ENCODE results near the gene TTC7B.

The TTC7B gene

GRCh38 chr14:90699016-90699415, 117.2 kb downstream of the TTC7B start:
- FAIRE-seq: no peak

- no peak for FAIRE-seq
These were observed 117.8 kb downstream of the TTC7B start for GRCh38 chr14:90698379-90698869.

DNA sequence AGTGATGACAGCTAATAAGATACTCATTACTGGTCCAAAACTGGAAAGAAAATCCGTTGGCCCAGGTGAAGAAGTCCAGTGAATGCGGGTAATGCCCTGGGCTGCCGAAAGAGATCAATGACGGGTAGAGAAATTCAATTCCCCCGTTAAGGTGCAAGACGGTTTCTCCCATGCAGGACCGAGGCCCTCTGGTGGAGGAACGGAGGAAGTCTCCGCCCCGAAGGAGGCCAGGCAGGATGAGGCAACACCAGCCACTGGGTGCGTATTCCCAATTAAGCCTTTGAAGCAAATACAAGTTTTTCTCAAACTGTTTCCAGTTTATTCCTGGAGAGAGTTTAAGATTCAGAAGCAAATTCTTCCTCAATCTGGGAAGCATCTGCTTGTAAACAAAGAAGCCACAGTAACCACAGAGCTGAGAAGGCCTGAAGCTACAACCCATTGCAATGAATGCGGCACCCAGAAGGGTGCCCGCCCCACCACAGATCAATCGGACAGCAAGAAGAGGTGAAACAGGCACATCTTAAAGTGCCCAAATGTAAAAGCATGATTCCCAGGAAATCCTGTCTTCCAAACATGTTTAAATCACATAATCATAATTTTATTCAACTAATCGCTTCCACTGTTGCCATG, 118.5 kb downstream of the TTC7B start:
- peak; percentile 19 for FAIRE-seq

DNA sequence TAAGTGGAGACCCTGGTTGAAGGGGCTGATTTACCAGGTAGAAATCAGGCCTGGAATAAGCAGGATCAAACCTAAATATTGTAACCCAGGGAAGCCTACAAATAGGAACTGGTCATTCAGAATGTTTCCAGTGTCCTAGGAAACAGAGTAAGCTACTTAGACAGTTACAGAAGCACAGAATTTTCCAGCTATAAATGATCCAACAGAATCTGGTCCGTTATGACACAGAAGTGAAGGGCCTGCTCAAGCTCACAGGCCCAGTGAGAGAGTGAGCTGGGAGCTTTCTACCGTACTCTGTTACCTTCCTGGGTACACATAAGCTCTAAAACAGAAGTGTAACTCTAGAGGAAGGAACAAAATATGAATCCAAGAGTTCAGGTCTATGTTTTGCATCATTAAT, 119.1 kb downstream of the TTC7B start:
- FAIRE-seq: no peak

- FAIRE-seq: no peak
These were observed 119.5 kb downstream of the TTC7B start for GRCh38 chr14:90696720-90697119.

DNA sequence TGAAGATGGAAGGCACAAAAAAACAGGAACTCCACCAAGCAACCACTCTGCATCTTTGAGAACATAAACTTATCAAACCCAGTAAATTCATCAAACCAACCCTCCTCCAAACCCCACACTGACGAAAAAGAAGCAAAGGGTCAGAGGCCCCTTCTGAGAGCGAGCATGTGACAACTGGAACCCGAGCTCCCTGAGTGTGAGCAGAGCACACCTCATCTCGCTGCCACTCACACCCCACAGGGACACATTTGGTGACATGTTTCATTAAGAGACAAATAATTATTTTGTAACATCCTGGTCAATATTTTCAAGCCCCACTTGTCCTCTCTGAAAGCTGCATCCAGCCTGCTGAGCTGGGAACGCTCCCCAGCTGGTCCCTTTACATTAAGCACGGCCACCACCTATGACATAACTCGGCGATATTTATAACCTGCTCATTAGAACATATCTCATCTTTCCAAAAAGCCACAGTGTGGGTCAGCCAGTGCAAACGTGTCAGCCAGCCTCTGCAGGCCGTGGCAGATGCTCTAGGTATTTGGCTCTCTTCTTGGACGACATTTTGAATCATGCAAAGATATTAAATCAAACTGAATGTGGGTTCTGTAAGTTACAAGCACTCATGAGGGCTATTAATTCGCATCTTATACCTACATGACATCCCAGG, 120.1 kb downstream of the TTC7B start:
- no peak for FAIRE-seq

DNA sequence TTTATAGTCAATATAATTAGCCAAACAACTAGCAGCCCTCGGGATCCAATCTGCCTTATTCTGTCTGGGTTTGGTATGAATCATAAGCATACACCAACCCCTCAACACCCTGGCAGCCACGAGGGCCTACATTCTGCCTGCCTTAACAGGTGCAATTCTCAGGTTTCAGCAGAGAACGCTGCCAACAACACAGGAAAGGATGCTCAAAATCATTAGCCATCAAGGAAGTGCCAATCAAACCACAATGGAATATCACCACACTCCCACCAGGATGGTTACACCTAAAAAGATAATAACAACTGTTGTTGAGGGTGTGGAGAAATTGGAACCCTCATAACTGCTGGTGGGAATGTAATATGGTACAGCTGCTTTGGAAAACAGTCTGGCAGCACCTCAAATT, 122.8 kb downstream of the TTC7B start:
- FAIRE-seq: no peak

DNA sequence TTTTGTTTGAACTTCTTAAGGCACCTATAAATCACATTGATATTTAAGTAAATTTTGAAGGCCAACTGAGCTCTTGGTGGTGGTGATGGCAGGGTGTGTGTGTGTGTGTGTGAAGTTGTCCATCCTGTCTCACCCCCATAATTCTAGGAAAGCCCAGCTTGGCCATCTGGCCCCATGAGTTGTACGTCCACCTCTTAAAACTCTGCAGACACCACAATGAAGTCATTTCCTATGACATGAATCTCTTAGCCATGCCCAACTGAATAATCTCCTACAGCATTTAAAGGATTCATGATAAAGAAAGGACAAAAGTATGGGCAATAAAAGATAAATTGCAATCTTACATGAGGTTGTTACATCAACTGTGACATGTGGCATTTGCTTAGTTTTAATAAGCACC, 123.4 kb downstream of the TTC7B start:
- no peak for FAIRE-seq

DNA sequence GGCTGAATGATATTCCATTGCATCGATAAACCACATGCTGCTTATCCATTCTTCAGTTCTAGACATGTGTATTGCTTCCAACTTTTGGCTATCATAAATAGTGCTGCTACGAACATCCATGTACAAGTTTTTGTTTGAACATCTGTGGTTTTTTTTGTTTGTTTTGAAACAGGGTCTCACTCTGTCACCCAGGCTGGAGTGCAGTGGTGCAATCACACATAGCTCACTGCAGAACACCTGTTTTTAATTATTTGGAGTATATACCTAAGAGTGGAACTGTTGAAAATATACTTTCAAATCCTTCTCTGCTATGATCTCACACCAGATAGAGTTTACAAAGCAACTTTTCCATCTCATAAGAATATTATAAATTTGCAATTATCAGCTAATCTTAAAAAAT, 124.2 kb downstream of the TTC7B start:
- FAIRE-seq: no peak

DNA sequence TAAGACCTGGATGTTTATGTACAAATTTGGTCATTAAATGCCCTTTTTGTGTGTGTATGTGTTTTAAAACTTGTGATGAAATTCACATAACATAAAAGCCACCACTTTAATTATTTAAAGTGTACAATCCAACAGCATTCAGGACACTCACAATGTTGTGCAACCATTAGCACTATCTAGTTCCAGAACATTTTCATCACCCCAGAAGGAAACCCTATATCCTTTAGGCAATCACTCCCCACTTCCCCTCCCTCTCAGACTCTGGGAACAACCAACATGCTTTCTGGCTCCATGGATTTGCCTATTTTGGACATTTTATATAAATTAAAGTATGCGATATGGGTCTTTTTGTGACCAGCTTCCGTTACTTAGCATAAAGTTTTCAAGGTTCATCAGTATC, 124.6 kb downstream of the TTC7B start:
- no peak for FAIRE-seq

- no peak for FAIRE-seq
These were observed 128.6 kb downstream of the TTC7B start for GRCh38 chr14:90687680-90688079.

GRCh38 chr14:90682615-90683014, 133.6 kb downstream of the TTC7B start:
- no peak for FAIRE-seq

DNA sequence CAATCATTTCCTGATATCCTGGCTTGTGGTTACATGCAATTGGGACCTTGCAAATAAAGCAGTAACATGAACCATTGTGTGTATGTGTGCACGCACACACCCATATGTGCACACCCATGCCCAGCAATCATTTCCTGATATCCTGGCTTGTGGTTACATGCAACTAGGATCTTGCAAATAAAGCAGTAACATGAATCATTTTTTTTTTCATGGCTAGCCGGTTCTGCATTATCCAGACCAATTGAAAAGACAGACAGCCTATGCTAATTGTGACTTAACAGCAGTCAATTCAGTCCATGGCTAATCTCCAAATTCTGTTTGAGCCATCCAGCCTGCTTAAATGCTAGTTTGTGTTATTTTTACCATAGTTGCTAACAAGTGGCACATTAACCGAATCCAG, 134.3 kb downstream of the TTC7B start:
- no peak for FAIRE-seq

DNA sequence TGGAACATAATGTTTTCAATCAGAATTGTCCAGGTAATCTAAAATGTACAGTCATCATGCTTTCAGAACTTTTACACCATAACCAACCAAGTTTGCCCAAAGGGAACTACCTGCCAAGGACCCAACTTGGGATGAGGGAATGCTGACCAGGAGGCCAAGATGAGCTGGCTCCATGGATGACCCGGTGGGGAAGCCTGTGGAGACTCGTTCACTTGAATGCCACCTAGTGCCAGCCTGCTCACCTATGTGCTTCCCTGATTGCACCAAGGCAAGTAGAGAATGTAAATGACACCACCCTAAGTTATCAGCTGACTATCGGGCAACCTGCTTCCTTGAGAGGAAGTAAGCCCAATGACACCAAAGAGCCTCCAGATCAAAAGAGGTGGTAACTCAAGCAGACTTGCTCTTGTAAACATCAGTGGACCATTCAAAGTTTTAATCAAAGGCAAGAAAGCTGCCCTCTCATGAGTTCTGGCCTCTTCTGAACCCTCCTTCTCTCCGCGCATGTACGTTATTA, 137.3 kb downstream of the TTC7B start:
- no peak for FAIRE-seq

DNA sequence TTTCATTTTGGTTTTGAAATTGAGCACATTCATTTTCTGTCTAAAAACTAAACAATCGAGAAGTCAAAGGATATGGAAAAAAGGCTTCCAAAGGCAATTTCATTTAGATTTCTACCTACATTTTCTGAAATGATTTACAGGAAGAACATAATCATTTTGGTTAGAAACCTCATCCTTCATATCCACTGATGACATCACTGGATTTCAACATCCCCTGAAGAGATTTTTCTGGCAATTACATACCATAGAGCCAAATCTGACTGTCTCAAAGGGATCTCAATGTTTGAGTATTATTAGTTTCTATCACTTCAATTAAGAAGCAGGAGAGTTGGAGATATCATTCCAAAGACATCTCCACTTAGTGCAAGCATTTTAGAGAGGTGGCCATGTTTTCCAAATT, 137.8 kb downstream of the TTC7B start:
- no peak for FAIRE-seq

DNA sequence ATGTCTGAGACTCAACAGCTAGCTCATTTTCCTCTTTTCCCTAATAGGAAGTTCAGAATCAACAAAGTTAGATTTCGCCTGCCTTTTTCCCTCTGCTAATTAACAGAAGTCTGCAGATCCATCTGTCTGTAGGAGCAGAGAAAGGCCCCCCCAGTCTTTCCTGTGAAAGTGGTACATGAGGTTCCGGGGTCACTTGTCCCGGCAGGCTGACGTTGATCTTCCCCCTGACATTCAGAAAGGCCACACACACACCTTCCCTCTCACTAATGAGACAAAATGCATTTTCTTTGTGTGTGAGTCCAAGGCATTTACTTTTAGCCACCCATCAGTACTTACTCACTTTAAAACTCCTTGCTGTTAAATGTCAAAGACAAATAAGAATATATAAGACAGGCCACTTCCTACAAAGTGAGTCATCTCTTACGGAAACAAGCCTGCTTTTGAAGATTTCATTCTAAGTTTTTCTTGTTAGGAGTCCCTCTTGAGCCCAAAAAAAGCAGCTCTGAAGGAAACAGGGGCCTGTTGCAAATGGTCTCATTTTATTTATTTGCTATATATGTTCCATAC, 138.7 kb downstream of the TTC7B start:
- no peak for FAIRE-seq

DNA sequence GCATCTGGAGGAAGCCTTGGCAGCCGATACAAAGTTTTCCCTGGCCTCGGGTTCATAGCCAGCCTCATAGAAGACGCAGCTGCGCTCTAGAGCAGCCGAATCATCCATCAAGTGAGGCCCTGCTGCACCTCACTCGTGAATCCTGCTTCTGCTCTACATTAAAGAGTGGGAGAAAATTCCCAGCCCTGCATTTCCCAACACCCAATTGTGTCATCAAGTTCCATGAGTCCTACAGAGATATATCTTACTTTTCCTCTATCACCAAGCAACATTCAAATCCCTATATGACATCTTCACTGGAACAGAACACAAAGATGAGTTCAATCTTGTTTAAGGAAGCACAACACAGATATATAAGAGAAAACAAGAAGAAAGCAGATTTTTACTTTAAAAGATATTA, 139.3 kb downstream of the TTC7B start:
- no peak for FAIRE-seq

- FAIRE-seq: no peak
These were observed 139.9 kb downstream of the TTC7B start for GRCh38 chr14:90676356-90676755.

- FAIRE-seq: no peak
These were observed 140.8 kb downstream of the TTC7B start for GRCh38 chr14:90675399-90675798.

- FAIRE-seq: no peak
These were observed 141.5 kb downstream of the TTC7B start for GRCh38 chr14:90674716-90675115.

DNA sequence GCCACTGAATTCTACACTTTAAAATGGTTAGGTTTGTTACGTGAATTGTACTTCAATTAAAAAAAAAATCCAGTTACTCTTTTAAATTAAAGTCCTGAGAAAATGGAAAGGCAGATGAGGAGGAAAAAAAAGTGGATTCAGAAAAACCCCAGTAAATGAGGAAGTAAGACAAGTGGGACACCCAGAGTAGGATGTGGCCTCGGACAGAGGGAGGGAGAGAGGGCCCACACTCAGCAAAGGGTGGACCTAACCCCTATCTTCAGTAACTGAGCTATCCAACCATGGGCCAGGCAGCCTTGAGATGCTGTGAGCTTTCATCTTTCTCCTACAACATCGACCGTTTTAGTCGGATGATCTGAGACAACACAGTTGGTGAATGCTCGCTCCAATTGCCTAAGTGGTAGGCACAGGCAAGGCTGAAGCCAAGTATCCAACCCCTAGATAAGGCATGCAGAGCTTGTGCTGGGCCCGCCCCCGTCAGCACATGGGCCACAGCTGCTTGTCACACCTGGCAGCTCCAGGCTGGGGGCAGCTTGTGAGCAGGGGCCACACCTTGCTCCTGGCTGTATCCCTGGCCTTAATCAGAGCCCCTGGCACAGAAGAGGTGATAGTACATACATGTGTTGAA, 142.1 kb downstream of the TTC7B start:
- FAIRE-seq: no peak

DNA sequence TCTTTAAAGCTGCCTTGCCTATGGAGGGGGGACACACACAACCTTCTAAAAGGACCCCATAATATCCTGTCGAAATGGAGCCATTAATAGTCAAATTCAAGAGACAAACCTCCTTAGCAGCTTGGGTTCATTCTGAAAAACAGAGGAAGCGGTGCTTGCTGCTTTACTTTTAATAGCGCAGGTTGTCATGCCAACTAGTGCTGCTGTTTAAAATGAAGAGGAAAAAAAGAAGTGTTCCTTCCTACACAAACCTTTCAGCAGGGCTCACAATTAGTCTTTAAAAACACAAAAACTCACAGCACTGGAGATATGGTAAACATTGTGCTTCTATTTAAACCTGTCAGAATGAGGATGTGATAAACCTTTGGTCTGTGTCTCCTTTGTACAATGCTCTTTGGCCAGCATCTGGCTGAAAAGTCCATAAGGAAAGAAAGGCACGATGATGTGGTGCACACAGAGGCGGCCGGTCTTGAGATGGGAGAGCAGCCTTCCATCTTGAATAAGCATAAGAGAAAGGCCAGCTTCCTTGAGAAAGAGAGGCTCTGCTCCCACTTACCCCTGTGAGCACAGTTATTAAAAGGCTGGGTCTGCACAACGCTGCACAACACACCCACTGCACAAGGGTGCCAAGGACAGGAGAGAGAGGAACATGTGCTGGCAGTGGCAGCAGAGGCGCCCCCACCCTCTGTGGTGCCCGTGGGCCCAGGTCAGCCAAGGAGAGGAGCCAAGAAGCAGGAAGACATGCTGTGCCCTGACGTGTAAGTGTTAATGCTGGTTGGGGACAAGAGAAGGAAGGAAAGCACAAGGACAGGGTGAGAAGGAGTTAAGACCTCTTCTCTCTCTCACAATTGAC, 144.6 kb downstream of the TTC7B start:
- no peak for FAIRE-seq

GRCh38 chr14:90669731-90670130, 146.5 kb downstream of the TTC7B start:
- no peak for FAIRE-seq
